ENCODE data around the gene GAS6. TPM values are rescaled to one million over a fixed set of nuclear protein-coding genes. Genes with fewer than 3 reads are reported as not detected.
"Not testable (repeated sequence)": the region's sequence is repeated elsewhere in the genome, so short reads cannot be mapped to it uniquely, and the experiment has no call there.

GAS6 gene
- total RNA-seq, 6 donors from 2014 or later, result 129 to 299 (median 180) TPM

- H3K27me3 ChIP-seq, result no peaks in the 10 kb centered on the region
- peaks cover 0 to 23% (median 0%) of the 10 kb centered on the region in 4 donors for H3K36me3 ChIP-seq
- ATAC-seq (ENCODE audit: low FRiP score in 2 of 2) (no peak), DNase-seq (peak in 1 of 2 donors; percentile 60)
- no peaks in the 10 kb centered on the region for H3K9me3 ChIP-seq
- H3K27ac ChIP-seq, result no peak overlapping the region
- TF ChIP-seq POLR2A (IDR thresholded peaks at IDR 0.05), result no peak
- TF ChIP-seq EP300 (IDR thresholded peaks at IDR 0.05), result no peak
- no peak for TF ChIP-seq POLR2AphosphoS5 (IDR thresholded peaks at IDR 0.05)
- TF ChIP-seq, protein P1, sequence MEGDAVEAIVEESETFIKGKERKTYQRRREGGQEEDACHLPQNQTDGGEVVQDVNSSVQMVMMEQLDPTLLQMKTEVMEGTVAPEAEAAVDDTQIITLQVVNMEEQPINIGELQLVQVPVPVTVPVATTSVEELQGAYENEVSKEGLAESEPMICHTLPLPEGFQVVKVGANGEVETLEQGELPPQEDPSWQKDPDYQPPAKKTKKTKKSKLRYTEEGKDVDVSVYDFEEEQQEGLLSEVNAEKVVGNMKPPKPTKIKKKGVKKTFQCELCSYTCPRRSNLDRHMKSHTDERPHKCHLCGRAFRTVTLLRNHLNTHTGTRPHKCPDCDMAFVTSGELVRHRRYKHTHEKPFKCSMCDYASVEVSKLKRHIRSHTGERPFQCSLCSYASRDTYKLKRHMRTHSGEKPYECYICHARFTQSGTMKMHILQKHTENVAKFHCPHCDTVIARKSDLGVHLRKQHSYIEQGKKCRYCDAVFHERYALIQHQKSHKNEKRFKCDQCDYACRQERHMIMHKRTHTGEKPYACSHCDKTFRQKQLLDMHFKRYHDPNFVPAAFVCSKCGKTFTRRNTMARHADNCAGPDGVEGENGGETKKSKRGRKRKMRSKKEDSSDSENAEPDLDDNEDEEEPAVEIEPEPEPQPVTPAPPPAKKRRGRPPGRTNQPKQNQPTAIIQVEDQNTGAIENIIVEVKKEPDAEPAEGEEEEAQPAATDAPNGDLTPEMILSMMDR (IDR thresholded peaks at IDR 0.05), result no peak
- 76 to 81% methylated on average over 5 to 17 of the region's 17 CpGs for WGBS, 2 donors
- no peak overlapping the region for H3K4me3 ChIP-seq
- H3K4me1 ChIP-seq, result no peaks in the 10 kb centered on the region
These were observed 72.7 kb downstream of the GAS6 start for GRCh38 chr13:113791226-113791625.

GRCh38 chr13:113789931-113790330, 73.9 kb downstream of the GAS6 start:
- not testable (repeated sequence) for H3K4me3 ChIP-seq; H3K4me1 ChIP-seq; H3K27ac ChIP-seq; H3K27me3 ChIP-seq; H3K9me3 ChIP-seq; ATAC-seq (ENCODE audit: low FRiP score in 2 of 2); DNase-seq
- WGBS, 2 donors, result 92 to 100% methylated on average over 2 to 6 of the region's 13 CpGs
- H3K36me3 ChIP-seq, result peaks cover 0 to 14% (median 0%) of the 10 kb centered on the region in 4 donors

DNA sequence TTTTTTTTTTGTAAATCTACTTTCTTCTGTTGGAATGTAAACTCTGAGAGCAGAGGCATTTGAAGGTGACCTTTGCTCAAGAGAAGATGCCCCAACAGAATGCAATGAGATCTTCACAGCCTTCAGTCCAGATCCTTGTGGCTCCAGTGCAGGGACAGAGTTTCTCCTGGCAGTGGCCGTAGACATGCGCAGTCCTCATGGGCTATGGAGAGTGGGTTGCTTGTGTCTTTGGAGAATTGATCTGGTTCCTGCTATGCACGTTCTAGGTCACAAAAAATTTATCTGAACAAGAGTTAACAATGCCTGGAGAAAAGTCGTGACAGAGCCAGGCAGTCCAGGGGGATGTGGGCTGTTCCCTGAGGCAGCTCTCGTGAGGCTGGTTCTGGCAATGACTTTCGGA, 74.7 kb downstream of the GAS6 start:
- no peak for DNase-seq
- no peaks in the 10 kb centered on the region for H3K27me3 ChIP-seq
- ATAC-seq (ENCODE audit: low FRiP score in 2 of 2), result no peak
- TF ChIP-seq POLR2A (IDR thresholded peaks at IDR 0.05) (no peak), POLR2AphosphoS5 (IDR thresholded peaks at IDR 0.05) (no peak), EP300 (IDR thresholded peaks at IDR 0.05) (no peak)
- TF ChIP-seq, protein P1 (IDR thresholded peaks at IDR 0.05), result no peak
- 82 to 84% methylated on average over 6 of the region's 6 CpGs for WGBS, 2 donors
- no peak overlapping the region for H3K27ac ChIP-seq
- H3K4me1 ChIP-seq, result no peaks in the 10 kb centered on the region
- H3K36me3 ChIP-seq, result peaks cover 0 to 14% (median 0%) of the 10 kb centered on the region in 4 donors
- no peak overlapping the region for H3K4me3 ChIP-seq
- H3K9me3 ChIP-seq, result no peaks in the 10 kb centered on the region

- Histone ChIP-seq H3K4me3 (no peak overlapping the region), H3K27ac (no peak overlapping the region), H3K9me3 (no peaks in the 10 kb centered on the region), H3K4me1 (no peaks in the 10 kb centered on the region), H3K36me3 (peaks cover 0 to 8% (median 0%) of the 10 kb centered on the region in 4 donors), H3K27me3 (no peaks in the 10 kb centered on the region)
- TF ChIP-seq EP300 (IDR thresholded peaks at IDR 0.05) (no peak), POLR2A (IDR thresholded peaks at IDR 0.05) (no peak), POLR2AphosphoS5 (IDR thresholded peaks at IDR 0.05) (no peak)
- TF ChIP-seq, protein P1 (IDR thresholded peaks at IDR 0.05), result no peak
- DNase-seq, result peak in 1 of 2 donors; percentile 56
- WGBS, 2 donors, result 85 to 88% methylated on average over 27 to 31 of the region's 31 CpGs
- no peak for ATAC-seq (ENCODE audit: low FRiP score in 2 of 2)
These were observed 75.3 kb downstream of the GAS6 start for GRCh38 chr13:113788413-113789135.

- no peaks in the 10 kb centered on the region for H3K27me3 ChIP-seq
- TF ChIP-seq, protein P1 (IDR thresholded peaks at IDR 0.05), result no peak
- TF ChIP-seq POLR2A (IDR thresholded peaks at IDR 0.05), result no peak
- no peak for TF ChIP-seq POLR2AphosphoS5 (IDR thresholded peaks at IDR 0.05)
- no peak for TF ChIP-seq EP300 (IDR thresholded peaks at IDR 0.05)
- no peaks in the 10 kb centered on the region for H3K9me3 ChIP-seq
- DNase-seq (no peak), ATAC-seq (ENCODE audit: low FRiP score in 2 of 2) (no peak)
- WGBS, 2 donors, result 79 to 81% methylated on average over 8 to 11 of the region's 12 CpGs
- no peak overlapping the region for H3K27ac ChIP-seq
- H3K36me3 ChIP-seq, result peaks cover 0 to 6% (median 0%) of the 10 kb centered on the region in 4 donors
- H3K4me3 ChIP-seq, result no peak overlapping the region
- no peaks in the 10 kb centered on the region for H3K4me1 ChIP-seq
These were observed 76.2 kb downstream of the GAS6 start for GRCh38 chr13:113787694-113788093.

All from upper lobe of left lung (tissue), 6 donors.